ENCODE measurements around the gene STK16. TPM values are rescaled to one million over a fixed set of nuclear protein-coding genes. Genes with fewer than 3 reads are reported as not detected.

The STK16 gene
- total and polyA plus RNA-seq, 2 of the 4 experiments (the other 2 are of a cell fraction) = 44.4 to 50.1 TPM

DNA sequence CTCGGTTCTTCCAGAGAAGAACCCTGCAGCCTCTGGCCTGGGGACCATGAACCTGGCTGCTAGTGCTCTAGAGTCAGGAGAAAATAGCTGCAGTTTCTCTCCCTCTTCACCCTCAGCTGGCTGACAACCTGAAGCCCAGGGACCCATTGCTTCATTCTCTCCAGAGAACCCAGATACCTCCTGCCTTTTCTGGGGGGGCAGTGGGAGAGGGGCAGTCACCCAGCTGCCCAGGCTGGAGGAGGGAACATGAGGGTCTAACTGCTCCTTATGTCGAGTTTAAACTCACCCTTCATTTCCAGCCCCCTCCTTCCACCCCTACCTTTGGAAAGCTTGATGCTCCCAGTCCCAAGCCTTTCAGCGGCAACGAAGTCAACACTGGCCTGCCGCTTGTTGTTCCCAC lies 46.3 kb upstream of the STK16 start:
- Histone ChIP-seq H3K9me1 (ENCODE audit: insufficient read depth, low read length) (no peaks in the 10 kb centered on the region), H3K4me2 (ENCODE audit: low read depth, low read length) (no peak overlapping the region), H4K91ac (ENCODE audit: insufficient read depth, low read depth, low read length) (no peak overlapping the region), H3K27me3 (ENCODE audit: control insufficient read depth, insufficient read depth, low read length) (peaks cover 12% of the 10 kb centered on the region), H3K23ac (ENCODE audit: low read depth, low read length) (no peak overlapping the region), H2BK5ac (ENCODE audit: low read depth, low read length, poor library complexity, severe bottlenecking) (no peak overlapping the region), H3K36me3 (ENCODE audit: control insufficient read depth, insufficient read depth, low read length) (no peaks in the 10 kb centered on the region), H3K18ac (ENCODE audit: low read depth, low read length) (no peak overlapping the region), H2AK9ac (replicated peaks; ENCODE audit: low read depth, low read length, poor library complexity) (no peak overlapping the region), H3K4me3 (ENCODE audit: insufficient read depth, low read depth, low read length) (no peak overlapping the region), H4K20me1 (ENCODE audit: insufficient read depth, low read length) (no peaks in the 10 kb centered on the region), H3K4me1 (ENCODE audit: control insufficient read depth, insufficient read depth, low read length) (no peaks in the 10 kb centered on the region), H2AFZ (replicated peaks; ENCODE audit: low read length, poor library complexity) (no peak overlapping the region), H4K8ac (ENCODE audit: low read depth in 2 of 2, low read length in 2 of 2) (no peak overlapping the region), H3K27ac (ENCODE audit: insufficient read depth, low read length) (no peak overlapping the region), H2BK20ac (ENCODE audit: low read depth, low read length) (no peak overlapping the region), H2BK15ac (ENCODE audit: low read depth, low read length) (no peak overlapping the region), H3K56ac (ENCODE audit: extremely low read depth, insufficient read depth, low read length) (no peak overlapping the region), H3K79me1 (ENCODE audit: low read depth in 1 of 2, low read length in 2 of 2) (no peaks in the 10 kb centered on the region), H3K9me3 (ENCODE audit: control insufficient read depth, insufficient read depth, low read length) (no peaks in the 10 kb centered on the region), H3K14ac (replicated peaks; ENCODE audit: low read depth, low read length) (no peak overlapping the region), H3K9ac (ENCODE audit: low read depth, low read length) (no peak overlapping the region), H2AK5ac (ENCODE audit: low read depth, low read length) (no peak overlapping the region), H2BK120ac (ENCODE audit: low read depth, low read length) (no peak overlapping the region), H4K5ac (ENCODE audit: low read depth, low read length) (no peak overlapping the region), H3K4ac (ENCODE audit: low read depth, low read length) (no peak overlapping the region)
- ATAC-seq (ENCODE audit: low read depth) (no peak), DNase-seq (no peak)
- dilution Hi-C loops (cut with HindIII; ENCODE audit: low sequenced_read_pairs, unreplicated experiment) = no loop called here
- ChIA-PET POLR2A (ENCODE audit: unreplicated experiment) (no interaction called here), CTCF (interaction anchor here (0.6 kb wide), 1 partner anchor 54 kb away, joined by 3 read pairs; no protein-coding TSS in a partner anchor)
- WGBS, 2 experiments (ENCODE audit: extremely low coverage in 2 of 2, insufficient read length in 1 of 2) = no CpG with 5 or more reads among the region's 5 CpGs
- TF ChIP-seq CHD1 (IDR thresholded peaks at IDR 0.05; ENCODE audit: low read depth, low read length) (no peak), MXI1 (IDR thresholded peaks at IDR 0.05; ENCODE audit: borderline replicate concordance, low read depth, low read length) (no peak), MAZ (IDR thresholded peaks at IDR 0.05; ENCODE audit: borderline replicate concordance, low read depth, low read length) (no peak), SMC3 (IDR thresholded peaks at IDR 0.05; ENCODE audit: low read depth, low read length) (no peak), RFX5 (IDR thresholded peaks at IDR 0.05; ENCODE audit: low read depth, low read length) (no peak), RAD21 (IDR thresholded peaks at IDR 0.05; ENCODE audit: low read length) (no peak), POLR2A (IDR thresholded peaks at IDR 0.05; ENCODE audit: low read depth, low read length) (no peak), FOS (IDR thresholded peaks at IDR 0.05; ENCODE audit: low read depth, low read length) (no peak), BHLHE40 (IDR thresholded peaks at IDR 0.05; ENCODE audit: low read depth, low read length) (no peak), RCOR1 (IDR thresholded peaks at IDR 0.05; ENCODE audit: insufficient replicate concordance, low read length) (no peak), CEBPB (IDR thresholded peaks at IDR 0.05; ENCODE audit: low read depth, low read length) (no peak)
- TF ChIP-seq, protein P1, sequence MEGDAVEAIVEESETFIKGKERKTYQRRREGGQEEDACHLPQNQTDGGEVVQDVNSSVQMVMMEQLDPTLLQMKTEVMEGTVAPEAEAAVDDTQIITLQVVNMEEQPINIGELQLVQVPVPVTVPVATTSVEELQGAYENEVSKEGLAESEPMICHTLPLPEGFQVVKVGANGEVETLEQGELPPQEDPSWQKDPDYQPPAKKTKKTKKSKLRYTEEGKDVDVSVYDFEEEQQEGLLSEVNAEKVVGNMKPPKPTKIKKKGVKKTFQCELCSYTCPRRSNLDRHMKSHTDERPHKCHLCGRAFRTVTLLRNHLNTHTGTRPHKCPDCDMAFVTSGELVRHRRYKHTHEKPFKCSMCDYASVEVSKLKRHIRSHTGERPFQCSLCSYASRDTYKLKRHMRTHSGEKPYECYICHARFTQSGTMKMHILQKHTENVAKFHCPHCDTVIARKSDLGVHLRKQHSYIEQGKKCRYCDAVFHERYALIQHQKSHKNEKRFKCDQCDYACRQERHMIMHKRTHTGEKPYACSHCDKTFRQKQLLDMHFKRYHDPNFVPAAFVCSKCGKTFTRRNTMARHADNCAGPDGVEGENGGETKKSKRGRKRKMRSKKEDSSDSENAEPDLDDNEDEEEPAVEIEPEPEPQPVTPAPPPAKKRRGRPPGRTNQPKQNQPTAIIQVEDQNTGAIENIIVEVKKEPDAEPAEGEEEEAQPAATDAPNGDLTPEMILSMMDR (conservative IDR thresholded peaks at IDR 0.05; ENCODE audit: low read depth, low read length) = no peak
- intact Hi-C loops (cut with micrococcal nuclease) = no loop called here
- in situ Hi-C loops (cut with MboI; ENCODE audit: low sequenced_read_pairs) = no loop called here
- BruUV-seq (replicated peaks) = no TSS peak

Data from IMR-90 (cell line).